WI38 (cell line): Measurements from ENCODE around the gene SEC31B.

Experiments used
- H3K4me3 ChIP-seq: 2 replicates; pipeline ENCODE4 v1.5.1; 2011; ENCODE audit warnings: low read depth, mild to moderate bottlenecking, control low read depth, low read length
- CTCF ChIP-seq: IDR thresholded peaks from 2 replicates; pipeline ENCODE4 v1.5.1; 2012; ENCODE audit warnings: low read depth, mild to moderate bottlenecking, control low read depth, low read length

SEC31B gene

GRCh38 chr10:100562008-100562672, 42.5 kb upstream of the SEC31B start:
- H3K4me3 ChIP-seq = no peak overlapping the region
- peak; percentile 88 for TF ChIP-seq CTCF

GRCh38 chr10:100561005-100561404, 41.3 kb upstream of the SEC31B start:
- no peak for TF ChIP-seq CTCF

GRCh38 chr10:100560248-100560647, 40.6 kb upstream of the SEC31B start:
- no peak overlapping the region for H3K4me3 ChIP-seq
- no peak for TF ChIP-seq CTCF

More at GRCh38 chr10:100561005-100561404, 41.3 kb upstream of the SEC31B start:
- H3K4me3 ChIP-seq = no peak overlapping the region

DNA sequence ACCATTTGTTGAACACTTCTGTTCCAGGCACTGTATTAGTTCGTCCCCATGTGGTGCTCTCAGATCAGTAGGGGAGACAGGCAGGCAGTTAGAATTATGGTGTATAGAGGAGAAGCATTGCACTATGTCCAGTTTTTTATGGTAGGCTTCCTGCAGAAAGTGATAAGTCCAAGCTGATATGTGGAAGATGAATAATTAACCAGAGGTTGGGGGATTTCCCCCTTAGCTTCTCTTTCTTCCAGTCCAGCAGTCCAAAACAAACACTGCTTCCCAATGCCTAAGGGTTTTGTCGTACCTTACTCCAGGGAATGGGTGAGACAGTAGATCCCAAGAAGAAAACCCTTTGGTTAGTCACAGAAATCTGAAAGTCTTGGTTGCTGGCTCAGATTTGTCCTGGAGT, 35.2 kb upstream of the SEC31B start:
- no peak overlapping the region for H3K4me3 ChIP-seq
- no peak for TF ChIP-seq CTCF

GRCh38 chr10:100553929-100554328, 34.3 kb upstream of the SEC31B start:
- H3K4me3 ChIP-seq = no peak overlapping the region
- no peak for TF ChIP-seq CTCF

DNA sequence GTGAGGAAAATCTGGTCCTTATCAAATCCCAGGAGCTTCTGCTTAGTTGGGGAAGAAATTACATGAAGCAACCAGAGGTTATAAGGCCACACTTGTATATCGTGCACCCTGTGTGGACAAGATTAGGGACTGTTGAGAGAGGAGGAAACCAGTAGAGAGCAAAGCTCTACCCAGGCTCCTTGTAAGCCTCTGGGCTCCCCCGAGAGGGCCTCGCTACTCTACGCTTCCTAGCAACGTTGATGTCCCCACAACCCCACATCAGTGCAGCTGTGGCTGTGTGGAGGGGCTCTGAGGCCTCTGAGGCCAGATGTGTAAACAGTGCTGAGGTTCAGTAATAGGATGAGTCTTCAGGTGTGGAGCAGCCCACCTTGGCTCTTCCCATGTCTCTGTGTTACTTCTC, 32.1 kb upstream of the SEC31B start:
- TF ChIP-seq CTCF = no peak
- no peak overlapping the region for H3K4me3 ChIP-seq

DNA sequence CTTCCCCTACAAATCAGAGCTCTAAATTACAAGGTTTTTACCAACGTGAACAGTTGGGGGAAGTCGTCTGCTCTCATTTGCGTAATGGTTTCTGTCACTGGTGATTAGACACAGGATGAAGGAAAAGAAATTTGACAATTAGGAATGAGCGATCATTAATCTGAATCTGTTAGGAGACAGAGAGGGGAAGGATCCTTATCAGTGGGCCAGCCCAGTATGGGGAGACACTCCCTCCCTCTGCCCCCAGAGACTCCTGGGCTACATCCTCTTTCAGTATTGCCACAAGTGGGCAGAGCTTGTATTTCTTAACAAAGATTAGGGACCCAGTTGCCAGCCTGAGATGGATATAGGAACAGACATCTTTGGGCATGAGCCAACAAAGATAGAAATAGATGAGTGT, 31.5 kb upstream of the SEC31B start:
- no peak for TF ChIP-seq CTCF
- no peak overlapping the region for H3K4me3 ChIP-seq
